Naive thymus-derived CD4-positive, alpha-beta T cell (primary cell): ENCODE data around the gene PRSS8. TPM values are rescaled to one million over a fixed set of nuclear protein-coding genes. Genes with fewer than 3 reads are reported as not detected.
A peak's percentile ranks its signal among the peaks of the same experiment; 100 is the strongest.
"Not testable (repeated sequence)": the region's sequence is repeated elsewhere in the genome, so short reads cannot be mapped to it uniquely, and the experiment has no call there.

Source experiments
- ATAC-seq: fragments of 150-1000 bp; cut with Tn5 transposase; 2 replicates; pipeline ENCODE4 v1.10.0; 2021; ENCODE audit warnings: mild to moderate bottlenecking, moderate library complexity
- CTCF ChIA-PET: fragments of 350-600 bp; sonication (Branson Sonifier 250); formaldehyde crosslinking; loops from one replicate; lab custom pipeline; 2021; ENCODE audit warnings: antibody characterized with exemption; lab: Charles Lee
- POLR2A ChIA-PET: fragments of 350-600 bp; sonication (Branson Sonifier 250); formaldehyde crosslinking; loops from one replicate; lab custom pipeline; 2021; ENCODE audit warnings: antibody characterized with exemption, inconsistent platforms; lab: Charles Lee
- DNase-seq, 9 donors: peaks; one replicate each; pipeline versions ENCODE4 v3.0.0 to v3.0.0-alpha.2; 2020 to 2022; ENCODE audit warnings: mixed read lengths in 1 of 9
- H3K27ac ChIP-seq: one replicate; pipeline ENCODE4 v1.7.0; 2013; ENCODE audit warnings: mild to moderate bottlenecking, low read depth, low read length, moderate library complexity
- H3K27me3 ChIP-seq, 2 donors: one replicate each; pipeline ENCODE4 v1.7.0; 2013; ENCODE audit warnings: low read length in 2 of 2, mild to moderate bottlenecking in 2 of 2, moderate library complexity in 2 of 2; ENCODE audit not compliant: control insufficient read depth in 2 of 2, insufficient read depth in 2 of 2
- H3K36me3 ChIP-seq, 3 experiments: 1 replicate in 2 of 3; 2 replicates in 1 of 3; pipeline ENCODE4 v1.7.0; 2013; ENCODE audit warnings: low read length in 3 of 3, mild to moderate bottlenecking in 3 of 3, moderate library complexity in 1 of 3; ENCODE audit not compliant: insufficient read depth in 3 of 3, control insufficient read depth in 2 of 3
- H3K4me1 ChIP-seq, 2 donors: one replicate each; pipeline ENCODE4 v1.7.0; 2013; ENCODE audit warnings: low read length in 2 of 2, mild to moderate bottlenecking in 2 of 2, moderate library complexity in 1 of 2; ENCODE audit not compliant: control insufficient read depth in 2 of 2, insufficient read depth in 2 of 2
- H3K4me3 ChIP-seq: 2 replicates; pipeline ENCODE4 v1.7.0; 2013; ENCODE audit warnings: mild to moderate bottlenecking, low read length
- H3K9me3 ChIP-seq, 3 experiments: 1 replicate in 2 of 3; 2 replicates in 1 of 3; pipeline ENCODE4 v1.7.0; 2013; ENCODE audit warnings: low read length in 3 of 3; ENCODE audit not compliant: control insufficient read depth in 2 of 3
- H3K27ac Mint-ChIP-seq, 9 donors: one replicate each; pipeline ENCODE4 v1.8.0; 2020 to 2022; ENCODE audit warnings: mixed read lengths in 9 of 9, mild to moderate bottlenecking in 8 of 9, moderate library complexity in 5 of 9, inconsistent platforms in 2 of 9
- H3K27me3 Mint-ChIP-seq, 5 donors: one replicate each; pipeline ENCODE4 v1.8.0; 2021 to 2022; ENCODE audit warnings: mixed read lengths in 5 of 5, mild to moderate bottlenecking in 1 of 5
- H3K36me3 Mint-ChIP-seq, 5 donors: one replicate each; pipeline ENCODE4 v1.8.0; 2020 to 2022; ENCODE audit warnings: mixed read lengths in 5 of 5, mild to moderate bottlenecking in 3 of 5, inconsistent platforms in 1 of 5
- H3K4me1 Mint-ChIP-seq, 7 donors: one replicate each; pipeline ENCODE4 v1.8.0; 2020 to 2022; ENCODE audit warnings: mixed read lengths in 7 of 7, mild to moderate bottlenecking in 3 of 7, inconsistent platforms in 1 of 7
- H3K4me3 Mint-ChIP-seq, 10 donors: one replicate each; pipeline ENCODE4 v1.8.0; 2020 to 2022; ENCODE audit warnings: mild to moderate bottlenecking in 10 of 10, mixed read lengths in 10 of 10, moderate library complexity in 6 of 10, inconsistent platforms in 2 of 10
- H3K9me3 Mint-ChIP-seq, 11 donors: one replicate each; pipeline ENCODE4 v1.8.0; 2020 to 2022; ENCODE audit warnings: mixed read lengths in 11 of 11, mild to moderate bottlenecking in 4 of 11, inconsistent platforms in 1 of 11, moderate library complexity in 1 of 11
- intact Hi-C, 2 donors: fragments of 100-400 bp; cut with micrococcal nuclease; formaldehyde crosslinking; loops; one replicate each; pipeline ENCODE4 v1.15.1; 2023
- polyA plus RNA-seq, 2 donors: library from polyadenylated mRNA; unstranded; fragments of 300-500 nt; fragmentation: Illumina TruSeq; gene quantifications; one replicate each; pipeline ENCODE4 v1.2.3, GENCODE V29; 2021
- total RNA-seq, 6 experiments: library from RNA in 5 of 6; stranded (reverse) in 5 of 6; gene quantifications; 1 replicate in 5 of 6; 2 replicates in 1 of 6; pipeline ENCODE4 v1.2.3 and lab custom pipeline; 2021 to 2026

Gene PRSS8
- total and polyA plus RNA-seq, 7 experiments from 2014 or later, result not detected

DNA sequence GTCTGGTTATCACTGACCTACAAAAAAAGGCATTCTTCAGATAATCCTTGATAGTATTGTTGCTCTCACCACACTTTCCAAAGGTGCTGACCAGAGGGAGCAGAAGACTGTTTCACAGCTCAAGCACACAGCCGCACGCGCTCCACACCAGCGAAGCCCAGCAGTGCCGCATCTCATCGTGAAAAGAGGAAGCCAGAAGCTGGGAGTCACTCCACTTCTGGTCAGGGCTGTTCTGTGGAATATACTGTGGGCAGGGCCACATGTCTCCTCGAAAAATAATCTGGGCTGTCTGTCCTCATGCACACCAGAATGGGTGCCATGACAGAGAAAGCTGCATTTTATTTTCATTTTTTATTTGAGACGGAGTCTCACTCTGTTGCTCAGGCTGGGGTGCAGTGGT is 21.6 kb upstream of the PRSS8 start:
- intact Hi-C loops, result no loop called here
- ChIA-PET CTCF (interaction anchor here (0.7 to 2.7 kb wide), 2 partner anchors 15 to 245 kb away, joined by 3 to 9 read pairs; no protein-coding TSS in a partner anchor), POLR2A (interaction anchor here (0.7 to 4.8 kb wide), 3 partner anchors 10 to 23 kb away, joined by 4 to 32 read pairs (median 9); partner anchors contain the start of gene FUS)
- DNase-seq (no peak), ATAC-seq (peak; percentile 74)
- H3K27ac ChIP-seq, result no peak overlapping the region
- no peaks in the 10 kb centered on the region for H3K9me3 Mint-ChIP-seq
- H3K4me3 ChIP-seq, result no peak overlapping the region
- H3K27me3 Mint-ChIP-seq, result peaks cover 0 to 17% (median 0%) of the 10 kb centered on the region in 5 donors
- peak overlapping the region in 3 of 9 donors; percentile 16 to 38 (median 25) for H3K27ac Mint-ChIP-seq
- no peaks in the 10 kb centered on the region for H3K27me3 ChIP-seq
- H3K4me1 ChIP-seq, result no peaks in the 10 kb centered on the region
- peak overlapping the region in 8 of 10 donors; percentile 7 to 66 (median 36) for H3K4me3 Mint-ChIP-seq
- H3K4me1 Mint-ChIP-seq, result peaks cover 0 to 12% (median 10%) of the 10 kb centered on the region in 7 donors
- no peaks in the 10 kb centered on the region for H3K36me3 Mint-ChIP-seq
- H3K36me3 ChIP-seq, result no peaks in the 10 kb centered on the region
- H3K9me3 ChIP-seq, result no peaks in the 10 kb centered on the region

- POLR2A ChIA-PET, result interaction anchor here (2.3 kb wide), 1 partner anchor 9 kb away, joined by 10 read pairs; no protein-coding TSS in a partner anchor
- intact Hi-C loops, result not testable (repeated sequence)
These were observed 15.4 kb upstream of the PRSS8 start for GRCh38 chr16:31150976-31151375.

GRCh38 chr16:31149894-31150890 is 14.7 kb upstream of the PRSS8 start, which contains the start of gene PRSS36:
TSS of gene PRSS36 (minus strand) at chr16:31150066. CDS start at chr16:31150035, 31 bp downstream.
- H3K27ac ChIP-seq, result no peak within 1 kb of the TSS
- Mint-ChIP-seq H3K4me1 (peaks cover 0 to 6% (median 0%) of the 10 kb centered on the region in 7 donors), H3K36me3 (no peaks in the 10 kb centered on the region), H3K9me3 (peaks cover 0 to 1% (median 0%) of the 10 kb centered on the region in 11 donors), H3K4me3 (no peak within 1 kb of the TSS), H3K27me3 (peaks cover 0 to 6% (median 0%) of the 10 kb centered on the region in 5 donors), H3K27ac (no peak within 1 kb of the TSS)
- CTCF ChIA-PET, result no interaction called here
- H3K36me3 ChIP-seq, result no peaks in the 10 kb centered on the region
- POLR2A ChIA-PET, result no interaction called here
- H3K27me3 ChIP-seq, result no peaks in the 10 kb centered on the region
- DNase-seq (no peak), ATAC-seq (peak; percentile 45)
- H3K9me3 ChIP-seq, result no peaks in the 10 kb centered on the region
- no peak within 1 kb of the TSS for H3K4me3 ChIP-seq
- intact Hi-C loops, result no loop called here
- no peaks in the 10 kb centered on the region for H3K4me1 ChIP-seq

More at GRCh38 chr16:31150976-31151375, 15.4 kb upstream of the PRSS8 start:
- H3K36me3 ChIP-seq, H3K27me3 Mint-ChIP-seq, H3K4me3 ChIP-seq, DNase-seq, ATAC-seq, H3K27ac Mint-ChIP-seq, CTCF ChIA-PET, H3K9me3 ChIP-seq, H3K4me3 Mint-ChIP-seq, H3K27me3 ChIP-seq, H3K4me1 Mint-ChIP-seq, H3K9me3 Mint-ChIP-seq, H3K4me1 ChIP-seq, H3K27ac ChIP-seq, H3K36me3 Mint-ChIP-seq: not testable (repeated sequence)

- CTCF ChIA-PET, result no interaction called here
- no peaks in the 10 kb centered on the region for H3K9me3 ChIP-seq
- Mint-ChIP-seq H3K27me3 (peaks cover 0 to 6% (median 0%) of the 10 kb centered on the region in 5 donors), H3K36me3 (no peaks in the 10 kb centered on the region), H3K4me3 (no peak overlapping the region), H3K4me1 (peaks cover 0 to 6% (median 0%) of the 10 kb centered on the region in 7 donors), H3K27ac (no peak overlapping the region), H3K9me3 (peaks cover 0 to 1% (median 0%) of the 10 kb centered on the region in 11 donors)
- no peak overlapping the region for H3K4me3 ChIP-seq
- no peaks in the 10 kb centered on the region for H3K27me3 ChIP-seq
- POLR2A ChIA-PET, result no interaction called here
- intact Hi-C loops, result no loop called here
- no peaks in the 10 kb centered on the region for H3K4me1 ChIP-seq
- DNase-seq (no peak), ATAC-seq (no peak)
- no peak overlapping the region for H3K27ac ChIP-seq
- H3K36me3 ChIP-seq, result no peaks in the 10 kb centered on the region
These were observed 13.8 kb upstream of the PRSS8 start for GRCh38 chr16:31149332-31149731.

- no peaks in the 10 kb centered on the region for H3K4me1 ChIP-seq
These were observed 13.4 kb upstream of the PRSS8 start for GRCh38 chr16:31148896-31149295.

DNA sequence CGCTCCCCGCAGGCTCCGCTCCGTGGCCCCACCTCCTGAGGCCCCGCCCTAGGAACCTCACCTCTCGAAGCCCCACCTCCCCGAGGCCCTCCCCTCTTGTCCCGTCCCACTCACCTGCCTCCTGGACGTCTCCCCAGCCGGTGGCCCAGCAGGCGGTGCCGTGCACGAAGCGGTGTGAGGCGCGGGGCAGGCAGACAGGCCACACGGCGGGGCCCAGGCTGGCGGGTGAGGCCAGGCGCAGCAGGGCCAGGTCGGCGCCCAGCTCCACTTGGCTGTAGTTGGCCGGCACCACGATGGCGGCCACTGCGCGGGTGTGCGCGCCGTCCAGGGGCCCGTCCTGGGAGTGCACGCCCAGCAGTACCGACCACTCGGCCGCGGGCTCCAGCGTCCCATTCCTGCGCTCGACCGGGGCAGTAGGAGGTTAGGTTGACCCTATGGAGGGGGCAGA is 12.8 kb upstream of the PRSS8 start:
- H3K27ac ChIP-seq, result no peak overlapping the region
- POLR2A ChIA-PET, result interaction anchor here (0.6 kb wide), 1 partner anchor 173 kb away, joined by 3 read pairs; no protein-coding TSS in a partner anchor
- Mint-ChIP-seq H3K9me3 (peaks cover 0 to 1% (median 0%) of the 10 kb centered on the region in 11 donors), H3K4me3 (no peak overlapping the region), H3K27me3 (peaks cover 0 to 8% (median 0%) of the 10 kb centered on the region in 5 donors), H3K36me3 (no peaks in the 10 kb centered on the region), H3K4me1 (peaks cover 0 to 14% (median 7%) of the 10 kb centered on the region in 7 donors), H3K27ac (no peak overlapping the region)
- ATAC-seq, result no peak
- no peak overlapping the region for H3K4me3 ChIP-seq
- peaks cover 0 to 2% of the 10 kb centered on the region in 2 donors for H3K4me1 ChIP-seq
- no peak for DNase-seq
- intact Hi-C loops, result no loop called here
- H3K27me3 ChIP-seq, result no peaks in the 10 kb centered on the region
- CTCF ChIA-PET, result no interaction called here
- no peaks in the 10 kb centered on the region for H3K36me3 ChIP-seq
- no peaks in the 10 kb centered on the region for H3K9me3 ChIP-seq

More at GRCh38 chr16:31148896-31149295, 13.4 kb upstream of the PRSS8 start:
- H3K4me1 Mint-ChIP-seq, result peaks cover 0 to 8% (median 1%) of the 10 kb centered on the region in 7 donors
- no peaks in the 10 kb centered on the region for H3K9me3 ChIP-seq
- H3K36me3 Mint-ChIP-seq, result no peaks in the 10 kb centered on the region
- ChIA-PET CTCF (no interaction called here), POLR2A (interaction anchor here (0.6 kb wide), 1 partner anchor 174 kb away, joined by 3 read pairs; no protein-coding TSS in a partner anchor)
- ATAC-seq, result no peak
- intact Hi-C loops, result no loop called here
- H3K27ac ChIP-seq, result no peak overlapping the region
- no peak overlapping the region for H3K4me3 Mint-ChIP-seq
- DNase-seq, result no peak
- H3K36me3 ChIP-seq, result no peaks in the 10 kb centered on the region
- peaks cover 0 to 1% (median 0%) of the 10 kb centered on the region in 11 donors for H3K9me3 Mint-ChIP-seq
- H3K27me3 ChIP-seq, result no peaks in the 10 kb centered on the region
- H3K4me3 ChIP-seq, result no peak overlapping the region
- peaks cover 0 to 6% (median 0%) of the 10 kb centered on the region in 5 donors for H3K27me3 Mint-ChIP-seq
- no peak overlapping the region for H3K27ac Mint-ChIP-seq
